ENCODE measurements around the gene G3BP1. TPM values are rescaled to one million over a fixed set of nuclear protein-coding genes. Genes with fewer than 3 reads are reported as not detected.
"Not testable (repeated sequence)": the region's sequence is repeated elsewhere in the genome, so short reads cannot be mapped to it uniquely, and the experiment has no call there.

The G3BP1 gene
- total RNA-seq, 1 experiment from 2014 or later: 269 TPM

- no peak overlapping the region for H3K27ac ChIP-seq
- no peak overlapping the region for H3K4me3 ChIP-seq
- 0 out of 2 replicates have a peak, but pooled peaks cover 1% of the 10 kb centered on the region for H3K9me3 ChIP-seq (replicated peaks)
- no peaks in the 10 kb centered on the region for H3K27me3 ChIP-seq
- H3K36me3 ChIP-seq: no peaks in the 10 kb centered on the region
- peak; percentile 51 to 81 for DNase-seq
- H3K4me1 ChIP-seq: peaks cover 5% of the 10 kb centered on the region; the same call in 1 of the 2 replicates
Measured at GRCh38 chr5:151825445-151825844, 53.7 kb downstream of the G3BP1 start.

DNA sequence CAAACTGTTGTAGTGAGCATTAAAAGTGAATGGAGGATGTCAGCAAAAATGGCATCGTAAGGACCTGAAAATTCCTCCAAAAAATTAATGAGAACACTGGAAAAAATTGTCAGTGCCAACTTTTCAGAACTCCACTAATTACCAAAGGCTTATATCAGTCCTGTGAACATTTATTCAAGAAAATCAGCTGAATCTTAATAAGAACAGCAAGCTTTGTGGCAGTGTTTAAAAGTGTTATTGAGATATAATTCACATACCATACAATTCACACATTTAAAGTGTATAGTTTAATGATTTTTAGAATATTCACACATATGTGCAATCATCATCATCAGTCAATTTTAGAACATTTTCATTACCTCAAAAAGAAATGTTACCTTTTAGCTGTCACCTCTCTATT, 57.6 kb downstream of the G3BP1 start:
- Histone ChIP-seq H3K36me3 (no peaks in the 10 kb centered on the region), H3K4me3 (no peak overlapping the region), H3K4me1 (no peaks in the 10 kb centered on the region), H3K9me3 (replicated peaks) (peaks cover 2% of the 10 kb centered on the region; the same call in 1 of the 2 replicates), H3K27me3 (no peaks in the 10 kb centered on the region), H3K27ac (no peak overlapping the region)
- DNase-seq: no peak

DNA sequence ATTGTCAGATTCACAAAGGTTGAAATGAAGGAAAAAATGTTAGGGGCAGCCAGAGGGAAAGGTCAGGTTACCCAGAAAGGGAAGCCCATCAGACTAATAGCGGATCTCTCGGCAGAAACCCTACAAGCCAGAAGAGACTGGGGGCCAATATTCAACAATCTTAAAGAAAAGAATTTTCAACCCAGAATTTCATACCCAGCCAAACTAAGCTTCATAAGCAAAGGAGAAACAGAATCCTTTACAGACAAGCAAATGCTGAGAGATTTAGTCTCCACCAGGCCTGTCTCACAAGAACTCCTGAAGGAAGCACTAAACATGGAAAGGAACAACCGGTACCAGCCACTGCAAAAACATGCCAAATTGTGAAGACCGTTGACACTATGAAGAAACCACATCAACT, 61.1 kb downstream of the G3BP1 start:
- DNase-seq, H3K4me1 ChIP-seq, H3K4me3 ChIP-seq, H3K36me3 ChIP-seq, H3K27ac ChIP-seq, H3K27me3 ChIP-seq: not testable (repeated sequence)
- peaks cover 18% of the 10 kb centered on the region; the same call in 1 of the 2 replicates for H3K9me3 ChIP-seq (replicated peaks)

DNA sequence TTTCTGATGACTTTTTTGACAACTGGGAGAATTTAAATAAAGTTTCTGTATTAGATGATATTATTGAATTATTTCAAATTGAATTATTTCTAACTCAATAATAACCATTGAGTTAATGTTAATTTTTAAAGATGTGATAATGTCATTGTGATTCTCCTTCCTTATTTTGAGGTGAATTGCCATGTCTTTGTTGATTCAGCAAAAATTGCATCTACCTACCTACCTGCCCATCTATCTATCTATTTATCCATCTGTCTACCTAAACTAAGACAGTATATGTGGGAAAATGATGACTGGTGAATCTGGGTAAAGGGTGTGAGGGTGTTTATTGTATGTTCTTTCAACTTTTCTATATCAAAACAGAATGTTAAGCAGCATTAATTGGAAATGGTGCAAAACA, 75.0 kb downstream of the G3BP1 start:
- Histone ChIP-seq H3K9me3 (replicated peaks) (no peaks in the 10 kb centered on the region), H3K36me3 (no peaks in the 10 kb centered on the region), H3K4me3 (no peak overlapping the region), H3K27me3 (no peaks in the 10 kb centered on the region), H3K27ac (no peak overlapping the region), H3K4me1 (no peaks in the 10 kb centered on the region)
- no peak for DNase-seq

DNA sequence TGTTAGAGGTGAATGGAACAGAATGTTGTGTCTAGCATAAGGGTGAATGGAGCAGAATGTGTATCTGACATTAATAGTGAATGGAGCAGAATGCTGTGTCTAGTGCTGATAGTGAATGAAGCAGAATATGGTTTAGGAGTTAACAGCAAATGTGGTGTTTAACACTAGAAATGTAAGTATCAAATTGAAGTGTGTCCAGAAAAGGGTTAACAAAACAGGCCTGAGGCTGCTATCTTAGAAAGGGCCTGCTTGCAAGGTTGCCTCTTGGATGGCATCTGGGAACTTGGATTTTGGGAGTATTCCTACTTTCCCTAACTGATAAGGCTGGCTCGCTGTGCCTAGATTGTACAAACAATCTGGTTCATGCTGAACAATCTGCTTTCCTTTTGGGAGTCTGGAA, 76.1 kb downstream of the G3BP1 start:
- Histone ChIP-seq H3K9me3 (replicated peaks) (no peaks in the 10 kb centered on the region), H3K36me3 (no peaks in the 10 kb centered on the region), H3K27ac (no peak overlapping the region), H3K4me1 (no peaks in the 10 kb centered on the region), H3K4me3 (no peak overlapping the region), H3K27me3 (no peaks in the 10 kb centered on the region)
- no peak for DNase-seq

- no peaks in the 10 kb centered on the region for H3K9me3 ChIP-seq (replicated peaks)
- no peak overlapping the region for H3K4me3 ChIP-seq
- H3K4me1 ChIP-seq: no peaks in the 10 kb centered on the region
Measured at GRCh38 chr5:151855701-151856100, 83.9 kb downstream of the G3BP1 start.

GRCh38 chr5:151856861-151857260, 85.1 kb downstream of the G3BP1 start:
- Histone ChIP-seq H3K4me3 (no peak overlapping the region), H3K36me3 (no peaks in the 10 kb centered on the region), H3K27ac (no peak overlapping the region), H3K9me3 (replicated peaks) (no peaks in the 10 kb centered on the region), H3K4me1 (no peaks in the 10 kb centered on the region), H3K27me3 (no peaks in the 10 kb centered on the region)
- DNase-seq: no peak

More at GRCh38 chr5:151855701-151856100, 83.9 kb downstream of the G3BP1 start:
- no peaks in the 10 kb centered on the region for H3K36me3 ChIP-seq
- H3K27me3 ChIP-seq: no peaks in the 10 kb centered on the region
- H3K27ac ChIP-seq: no peak overlapping the region
- DNase-seq: no peak

DNA sequence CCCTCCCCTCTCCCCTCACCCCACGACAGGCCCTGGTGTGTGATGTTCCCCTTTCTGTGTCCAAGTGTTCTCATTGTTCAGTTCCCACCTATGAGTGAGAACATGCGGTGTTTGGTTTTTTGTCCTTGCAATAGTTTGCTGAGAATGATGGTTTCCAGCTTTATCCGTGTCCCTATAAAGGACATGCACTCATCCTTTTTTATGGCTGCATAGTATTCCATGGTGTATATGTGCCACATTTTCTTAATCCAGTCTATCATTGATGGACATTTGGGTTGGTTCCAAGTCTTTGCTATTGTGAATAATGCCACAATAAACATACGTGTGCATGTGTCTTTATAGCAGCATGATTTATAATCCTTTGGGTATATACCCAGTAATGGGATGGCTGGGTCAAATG, 89.1 kb downstream of the G3BP1 start:
- H3K4me3 ChIP-seq; DNase-seq; H3K4me1 ChIP-seq; H3K9me3 ChIP-seq (replicated peaks); H3K27ac ChIP-seq; H3K36me3 ChIP-seq; H3K27me3 ChIP-seq: not testable (repeated sequence)

Other genes with a start within 250 kb of the G3BP1 start
- gene FAT2, start 180.6 kb upstream of the G3BP1 start, total RNA-seq (2014; rRNA removed; shearing (Covaris generic)): 0.04 TPM in 1 of 2 replicates, not detected in the other
- 1,211 and 1,265 TPM in 2 replicates for gene SPARC, start 85.0 kb upstream of the G3BP1 start, total RNA-seq (2014; rRNA removed; shearing (Covaris generic))
- gene ATOX1, start 13.3 kb upstream of the G3BP1 start, total RNA-seq (2014; rRNA removed; shearing (Covaris generic)): 65.0 and 68.4 TPM in 2 replicates
- not detected in 2 replicates for gene GLRA1, start 152.9 kb downstream of the G3BP1 start, total RNA-seq (2014; rRNA removed; shearing (Covaris generic))

Data from SJCRH30 (cell line).